Progenitor cell of endocrine pancreas (in vitro differentiated cells): Measurements from ENCODE around the gene DEFB114. TPM values are rescaled to one million over a fixed set of nuclear protein-coding genes. Genes with fewer than 3 reads are reported as not detected.
A peak's percentile ranks its signal among the peaks of the same experiment; 100 is the strongest.
"Not testable (repeated sequence)": the region's sequence is repeated elsewhere in the genome, so short reads cannot be mapped to it uniquely, and the experiment has no call there.

Experiments used
- DNase-seq: peaks from one replicate; pipeline ENCODE4 v3.0.0; 2021; ENCODE audit warnings: low spot score; ENCODE audit not compliant: unreplicated experiment
- H3K27ac Mint-ChIP-seq: 2 replicates; pipeline ENCODE4 v1.8.0; 2021; ENCODE audit warnings: mild to moderate bottlenecking, moderate library complexity, mixed read lengths
- H3K27me3 Mint-ChIP-seq: 2 replicates; pipeline ENCODE4 v1.8.0; 2021; ENCODE audit warnings: mixed read lengths
- H3K36me3 Mint-ChIP-seq: 2 replicates; pipeline ENCODE4 v1.8.0; 2022; ENCODE audit warnings: mixed read lengths; ENCODE audit not compliant: insufficient read depth
- H3K4me1 Mint-ChIP-seq: 2 replicates; pipeline ENCODE4 v1.8.0; 2021; ENCODE audit warnings: low read depth, mixed read lengths
- H3K4me3 Mint-ChIP-seq: 2 replicates; pipeline ENCODE4 v1.8.0; 2021; ENCODE audit warnings: low read depth, mild to moderate bottlenecking, moderate library complexity, mixed read lengths
- H3K9me3 Mint-ChIP-seq: 2 replicates; pipeline ENCODE4 v1.8.0; 2021; ENCODE audit warnings: low read depth, mixed read lengths
- total RNA-seq: library from RNA; stranded (reverse); gene quantifications from 2 replicates; pipeline ENCODE4 v1.2.1, GENCODE V29; 2021
- TF ChIP-seq, protein P1 (sequence below): fragments of 200-600 bp; sonication (generic); IDR thresholded peaks from one replicate; pipeline ENCODE4 v1.5.0; 2021; ENCODE audit warnings: antibody characterized with exemption, mild to moderate bottlenecking; ENCODE audit not compliant: unreplicated experiment

Gene DEFB114
- total RNA-seq, 1 donor from 2014 or later: not detected

DNA sequence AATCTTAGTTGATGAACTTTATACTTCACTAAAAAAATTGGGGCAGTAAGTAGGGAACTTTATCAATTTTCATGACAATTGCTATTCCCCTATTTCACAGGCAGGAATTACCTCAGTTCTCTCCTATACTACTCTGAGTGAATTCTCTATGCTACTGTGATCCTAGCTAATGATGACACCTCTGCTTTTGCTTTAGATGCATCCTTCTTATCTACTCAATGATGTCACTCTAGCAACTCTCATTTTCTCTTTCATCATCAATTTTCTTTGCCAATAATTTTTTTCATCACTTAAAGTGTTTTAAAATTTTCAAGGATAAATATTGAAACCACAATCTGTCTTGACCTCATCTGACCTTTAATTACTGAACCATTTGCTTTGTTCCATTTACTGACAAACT, 8.1 kb downstream of the DEFB114 start:
- DNase-seq: no peak
- Mint-ChIP-seq H3K36me3 (no peaks in the 10 kb centered on the region), H3K4me1 (no peaks in the 10 kb centered on the region), H3K27me3 (no peaks in the 10 kb centered on the region), H3K27ac (no peak overlapping the region), H3K4me3 (no peak overlapping the region), H3K9me3 (peaks cover 4% of the 10 kb centered on the region)
- TF ChIP-seq, protein P1, sequence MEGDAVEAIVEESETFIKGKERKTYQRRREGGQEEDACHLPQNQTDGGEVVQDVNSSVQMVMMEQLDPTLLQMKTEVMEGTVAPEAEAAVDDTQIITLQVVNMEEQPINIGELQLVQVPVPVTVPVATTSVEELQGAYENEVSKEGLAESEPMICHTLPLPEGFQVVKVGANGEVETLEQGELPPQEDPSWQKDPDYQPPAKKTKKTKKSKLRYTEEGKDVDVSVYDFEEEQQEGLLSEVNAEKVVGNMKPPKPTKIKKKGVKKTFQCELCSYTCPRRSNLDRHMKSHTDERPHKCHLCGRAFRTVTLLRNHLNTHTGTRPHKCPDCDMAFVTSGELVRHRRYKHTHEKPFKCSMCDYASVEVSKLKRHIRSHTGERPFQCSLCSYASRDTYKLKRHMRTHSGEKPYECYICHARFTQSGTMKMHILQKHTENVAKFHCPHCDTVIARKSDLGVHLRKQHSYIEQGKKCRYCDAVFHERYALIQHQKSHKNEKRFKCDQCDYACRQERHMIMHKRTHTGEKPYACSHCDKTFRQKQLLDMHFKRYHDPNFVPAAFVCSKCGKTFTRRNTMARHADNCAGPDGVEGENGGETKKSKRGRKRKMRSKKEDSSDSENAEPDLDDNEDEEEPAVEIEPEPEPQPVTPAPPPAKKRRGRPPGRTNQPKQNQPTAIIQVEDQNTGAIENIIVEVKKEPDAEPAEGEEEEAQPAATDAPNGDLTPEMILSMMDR: no peak

DNA sequence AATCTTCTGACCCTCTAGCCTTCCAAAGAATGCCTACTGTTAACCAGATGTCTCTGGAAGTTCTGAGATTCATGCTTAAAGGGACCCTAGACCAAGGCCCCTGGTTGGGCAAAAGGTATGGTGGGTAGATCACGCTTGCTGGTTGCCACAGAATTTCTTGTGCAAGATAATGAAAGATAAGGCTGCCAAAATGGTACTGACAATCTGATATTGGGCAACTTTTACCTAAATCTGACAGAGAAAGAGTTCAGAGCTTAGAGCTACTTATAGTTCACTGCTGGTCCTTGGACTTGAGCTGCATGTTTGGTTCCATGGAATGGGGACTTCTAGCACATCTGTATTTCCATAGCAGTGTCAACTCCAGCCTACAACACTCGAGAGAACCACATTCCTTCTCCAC, 12.0 kb downstream of the DEFB114 start:
- Mint-ChIP-seq H3K4me3 (no peak overlapping the region), H3K27me3 (no peaks in the 10 kb centered on the region), H3K27ac (no peak overlapping the region), H3K4me1 (no peaks in the 10 kb centered on the region), H3K9me3 (no peaks in the 10 kb centered on the region), H3K36me3 (no peaks in the 10 kb centered on the region)
- DNase-seq: no peak
- TF ChIP-seq, protein P1: no peak

DNA sequence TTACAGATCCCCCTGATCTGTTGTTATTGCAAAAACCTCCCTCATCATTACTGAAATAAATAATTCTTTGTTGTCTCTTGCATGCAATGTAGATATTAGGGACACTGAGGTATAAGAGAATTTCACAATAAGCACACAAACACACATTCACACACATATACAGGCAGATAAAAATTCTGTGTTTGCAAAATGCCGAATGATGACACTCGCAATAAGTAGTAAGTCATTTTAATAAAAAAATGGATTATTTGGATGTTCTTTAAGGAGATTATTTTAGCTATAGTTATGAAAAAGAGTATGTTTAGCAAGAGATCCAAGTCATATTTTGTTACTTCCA, 13.6 kb downstream of the DEFB114 start:
- no peaks in the 10 kb centered on the region for H3K36me3 Mint-ChIP-seq
- H3K9me3 Mint-ChIP-seq: no peaks in the 10 kb centered on the region
- H3K27ac Mint-ChIP-seq: no peak overlapping the region
- DNase-seq: no peak
- peak overlapping the region; percentile 65 for H3K4me3 Mint-ChIP-seq
- H3K27me3 Mint-ChIP-seq: no peaks in the 10 kb centered on the region
- H3K4me1 Mint-ChIP-seq: no peaks in the 10 kb centered on the region
- TF ChIP-seq, protein P1: no peak

DNA sequence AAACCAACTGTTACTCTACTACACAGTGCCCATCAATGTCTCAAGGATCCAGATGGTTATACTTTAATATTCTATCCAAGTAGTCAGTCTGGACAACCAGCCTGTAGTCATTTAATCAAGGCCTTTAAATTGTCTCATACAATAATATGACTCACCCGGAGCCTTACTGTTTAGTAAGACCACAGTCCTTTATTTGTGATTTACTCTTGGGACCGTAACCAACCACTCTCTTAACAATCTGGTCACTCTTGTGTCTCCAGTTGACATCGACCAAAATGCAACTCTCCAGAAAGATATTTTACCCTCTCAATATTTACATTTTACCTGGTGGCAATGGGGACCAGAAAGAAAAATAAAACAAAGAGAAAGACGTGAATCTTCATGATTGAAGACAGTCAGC, 14.9 kb downstream of the DEFB114 start:
- Mint-ChIP-seq H3K9me3 (peaks cover 7% of the 10 kb centered on the region), H3K27ac (no peak overlapping the region), H3K4me3 (peak overlapping the region; percentile 15), H3K36me3 (no peaks in the 10 kb centered on the region), H3K27me3 (no peaks in the 10 kb centered on the region), H3K4me1 (no peaks in the 10 kb centered on the region)
- TF ChIP-seq, protein P1: no peak
- no peak for DNase-seq

DNA sequence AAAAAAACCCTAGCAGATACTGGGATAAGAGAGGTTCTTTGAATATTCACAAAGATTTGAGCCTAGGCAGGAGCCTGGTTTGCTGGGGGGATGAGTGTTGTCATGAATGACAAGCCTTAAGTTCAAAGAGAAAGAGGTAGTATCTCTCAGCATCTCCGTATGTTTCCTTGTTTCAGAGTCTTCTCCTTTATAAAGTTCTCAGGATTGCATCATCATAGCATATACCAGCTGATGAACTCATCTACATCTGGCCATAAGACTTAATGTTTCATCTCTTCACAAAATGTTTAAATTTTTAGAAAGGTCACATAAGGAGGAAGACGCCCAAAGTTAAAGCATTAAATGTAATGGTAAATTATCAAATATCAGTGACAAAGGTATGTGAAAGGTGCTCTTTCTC, 17.1 kb downstream of the DEFB114 start:
- no peak overlapping the region for H3K4me3 Mint-ChIP-seq
- no peak overlapping the region for H3K27ac Mint-ChIP-seq
- peaks cover 8% of the 10 kb centered on the region for H3K9me3 Mint-ChIP-seq
- H3K4me1 Mint-ChIP-seq: no peaks in the 10 kb centered on the region
- TF ChIP-seq, protein P1: no peak
- no peak for DNase-seq
- no peaks in the 10 kb centered on the region for H3K36me3 Mint-ChIP-seq
- no peaks in the 10 kb centered on the region for H3K27me3 Mint-ChIP-seq

DNA sequence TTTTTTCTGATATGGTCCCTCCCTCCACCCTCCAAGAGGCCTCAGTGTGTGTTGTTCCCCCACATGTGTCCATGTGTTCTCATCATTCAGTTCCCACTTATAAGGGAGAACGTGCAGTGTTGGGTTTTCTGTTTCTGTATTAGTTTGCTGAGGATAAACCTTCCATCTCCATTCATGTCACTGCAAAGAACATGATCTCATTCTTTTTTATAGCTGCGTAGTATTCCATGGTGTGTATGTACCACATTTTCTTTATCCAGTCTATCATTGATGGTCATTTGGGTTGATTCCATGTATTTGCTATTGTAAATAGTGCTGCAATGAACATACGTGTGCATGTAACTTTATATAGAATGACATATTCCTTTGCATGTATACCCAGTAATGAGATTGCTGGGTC, 19.9 kb downstream of the DEFB114 start:
- H3K9me3 Mint-ChIP-seq, H3K27me3 Mint-ChIP-seq, H3K4me3 Mint-ChIP-seq, DNase-seq, H3K4me1 Mint-ChIP-seq, H3K36me3 Mint-ChIP-seq, H3K27ac Mint-ChIP-seq: not testable (repeated sequence)
